Prostate gland (tissue), 2 donors: ENCODE data around the gene NBEAL1.

Experiments used
- CTCF ChIP-seq, 4 experiments: fragments of 200-600 bp in 2 of 4; fragments of 450-650 bp in 2 of 4; sonication (generic) in 2 of 4; IDR thresholded peaks; 1 replicate in 3 of 4; 2 replicates in 1 of 4; pipeline ENCODE4 v1.5.1; 2016 to 2019; ENCODE audit warnings: antibody characterized with exemption in 4 of 4, mild to moderate bottlenecking in 2 of 4, moderate library complexity in 2 of 4
- POLR2A ChIP-seq: fragments of 450-650 bp; IDR thresholded peaks from one replicate; pipeline ENCODE4 v1.6.1; 2016; ENCODE audit warnings: antibody characterized with exemption, mild to moderate bottlenecking

- no peak for TF ChIP-seq CTCF (IDR thresholded peaks at IDR 0.05)
- TF ChIP-seq POLR2A, result no peak
Measured at GRCh38 chr2:203155406-203155805, 140.7 kb downstream of the NBEAL1 start.
